HepG2 (cell line): Measurements from ENCODE around the gene MIF4GD. TPM values are rescaled to one million over a fixed set of nuclear protein-coding genes. Genes with fewer than 3 reads are reported as not detected.

Experiments
- CHCHD3 ChIP-seq: sonication (generic); formaldehyde crosslinking; IDR thresholded peaks from 2 replicates; pipeline ENCODE4 v1.8.0; 2022; ENCODE audit warnings: mild to moderate bottlenecking, missing genetic modification reagents, moderate library complexity
- CHD2 ChIP-seq: IDR thresholded peaks from 2 replicates; pipeline ENCODE4 v1.6.1; 2011; ENCODE audit warnings: low read depth, low read length, improper control_type of control experiment
- FIP1L1 ChIP-seq: fragments of 200-400 bp; formaldehyde crosslinking; IDR thresholded peaks from 2 replicates; pipeline ENCODE4 v1.6.1; 2018; ENCODE audit warnings: low read depth, mild to moderate bottlenecking, low read length, moderate library complexity, borderline replicate concordance; ENCODE audit not compliant: insufficient read depth
- FOXA3 ChIP-seq: IDR thresholded peaks from 2 replicates; pipeline ENCODE4 v1.6.1; 2016; ENCODE audit warnings: missing genetic modification reagents, missing compliant biosample characterization
- FUBP1 ChIP-seq: sonication (generic); formaldehyde crosslinking; IDR thresholded peaks from 2 replicates; pipeline ENCODE4 v1.5.1; 2020; ENCODE audit warnings: missing genetic modification reagents, mild to moderate bottlenecking, borderline replicate concordance
- GABPA ChIP-seq, 2 experiments: IDR thresholded peaks; 2 replicates each; pipeline ENCODE4 v1.6.1; 2011 to 2016; ENCODE audit warnings: low read depth in 2 of 2, low read length in 1 of 2, missing biosample characterization in 1 of 2, missing genetic modification characterization in 1 of 2
- JUND ChIP-seq: sonication (generic); formaldehyde crosslinking; IDR thresholded peaks from 2 replicates; pipeline ENCODE4 v1.8.0; 2022; ENCODE audit warnings: mild to moderate bottlenecking, missing genetic modification reagents
- KLF16 ChIP-seq, 2 experiments: sonication (generic) in 1 of 2; formaldehyde crosslinking in 1 of 2; IDR thresholded peaks; 2 replicates each; pipeline versions ENCODE4 v1.6.1 to v1.8.0; 2016 to 2023; ENCODE audit warnings: missing genetic modification reagents in 2 of 2, missing compliant biosample characterization in 1 of 2
- NFATC3 ChIP-seq: sonication (generic); formaldehyde crosslinking; IDR thresholded peaks from 2 replicates; pipeline ENCODE4 v1.5.1; 2020; ENCODE audit warnings: mild to moderate bottlenecking, missing genetic modification reagents
- NR2F2 ChIP-seq: IDR thresholded peaks from 2 replicates; pipeline ENCODE4 v1.6.1; 2012; ENCODE audit warnings: low read depth, inconsistent platforms, borderline replicate concordance
- SKI ChIP-seq: fragments of 450-650 bp; IDR thresholded peaks from one replicate; pipeline ENCODE4 v1.6.1; 2018; ENCODE audit warnings: mild to moderate bottlenecking; ENCODE audit not compliant: partially characterized antibody
- SMAD3 ChIP-seq: sonication (generic); formaldehyde crosslinking; IDR thresholded peaks from 2 replicates; pipeline ENCODE4 v1.4.0; 2020; ENCODE audit warnings: missing genetic modification reagents
- SOX6 ChIP-seq, 2 experiments: fragments of 450-650 bp in 1 of 2; sonication (generic) in 1 of 2; formaldehyde crosslinking in 1 of 2; IDR thresholded peaks; 2 replicates each; pipeline versions ENCODE4 v1.4.0 to v1.6.1; 2017 to 2020; ENCODE audit warnings: antibody characterized with exemption in 1 of 2, mild to moderate bottlenecking in 1 of 2, missing genetic modification reagents in 1 of 2
- TOE1 ChIP-seq: sonication (generic); formaldehyde crosslinking; IDR thresholded peaks from 2 replicates; pipeline ENCODE4 v1.4.0; 2020; ENCODE audit warnings: mild to moderate bottlenecking, missing genetic modification reagents
- U2AF1 ChIP-seq: fragments of 200-400 bp; formaldehyde crosslinking; optimal IDR thresholded peaks from 2 replicates; pipeline ENCODE3; 2017; ENCODE audit warnings: mild to moderate bottlenecking, low read depth, low read length
- XBP1 ChIP-seq: sonication (generic); formaldehyde crosslinking; IDR thresholded peaks from 2 replicates; pipeline ENCODE4 v1.5.0; 2020; ENCODE audit warnings: missing genetic modification reagents
- ZFP36L2 ChIP-seq: sonication (generic); formaldehyde crosslinking; IDR thresholded peaks from 2 replicates; pipeline ENCODE4 v1.4.0; 2020; ENCODE audit warnings: missing genetic modification reagents
- ZKSCAN1 ChIP-seq: fragments of 150-350 bp; IDR thresholded peaks from 2 replicates; pipeline ENCODE4 v1.6.1; 2014; ENCODE audit warnings: low read length
- ZMYM2 ChIP-seq: sonication (generic); formaldehyde crosslinking; IDR thresholded peaks from 2 replicates; pipeline ENCODE4 v1.8.0; 2022; ENCODE audit warnings: mild to moderate bottlenecking, missing genetic modification reagents
- ZNF335 ChIP-seq: sonication (generic); formaldehyde crosslinking; IDR thresholded peaks from 2 replicates; pipeline ENCODE4 v1.4.0; 2020; ENCODE audit warnings: missing genetic modification reagents
- ZNF430 ChIP-seq: sonication (generic); formaldehyde crosslinking; IDR thresholded peaks from 2 replicates; pipeline ENCODE4 v1.9.0; 2021; ENCODE audit warnings: mild to moderate bottlenecking, missing genetic modification reagents
- ZNF44 ChIP-seq: sonication (generic); formaldehyde crosslinking; IDR thresholded peaks from 2 replicates; pipeline ENCODE4 v1.5.1; 2020; ENCODE audit warnings: mild to moderate bottlenecking, missing genetic modification reagents
- ZNF747 ChIP-seq: sonication (generic); formaldehyde crosslinking; IDR thresholded peaks from 2 replicates; pipeline ENCODE4 v1.8.1; 2023; ENCODE audit warnings: missing genetic modification reagents, mild to moderate bottlenecking, borderline replicate concordance
- ZNF782 ChIP-seq: sonication (generic); formaldehyde crosslinking; IDR thresholded peaks from 2 replicates; pipeline ENCODE4 v1.4.0; 2020; ENCODE audit warnings: missing genetic modification reagents, mild to moderate bottlenecking, borderline replicate concordance
- ZNF841 ChIP-seq: sonication (generic); formaldehyde crosslinking; IDR thresholded peaks from 2 replicates; pipeline ENCODE4 v1.8.1; 2023; ENCODE audit warnings: missing genetic modification reagents, borderline replicate concordance
- polyA plus RNA-seq, 8 experiments: library from polyadenylated mRNA; depleted of rRNA in 3 of 8; stranded (reverse) in 7 of 8; unstranded in 1 of 8; fragments of >200 nt; fragmentation: Illumina TruSeq in 4 of 8; extraction: Trizol in 4 of 8; gene quantifications; 2 replicates each; pipeline versions ENCODE4 v1.2.1 to v1.2.3, GENCODE V29; 2011 to 2016; ENCODE audit warnings: low read depth in 4 of 8, missing spikeins in 1 of 8, mixed read lengths in 1 of 8; ENCODE audit not compliant: insufficient read depth in 1 of 8
- total RNA-seq, 5 experiments: library from RNA; depleted of rRNA; stranded (reverse); fragments of >200 nt; fragmentation: Illumina TruSeq; extraction: Trizol; gene quantifications; 2 replicates each; pipeline ENCODE4 v1.2.3, GENCODE V29; 2016; ENCODE audit warnings: low read depth in 1 of 5
- TF ChIP-seq, protein P1 (sequence below): sonication (generic); formaldehyde crosslinking; conservative IDR thresholded peaks from 2 replicates; pipeline ENCODE4 v1.4.0; 2020; ENCODE audit warnings: missing genetic modification reagents

MIF4GD gene
- total and polyA plus RNA-seq, 2 of the 13 experiments (the other 11 are each of a cell fraction or from before 2014, with no cell fraction given): 14.0 to 28.0 TPM

GRCh38 chr17:75308732-75309629 is 38.0 kb upstream of the MIF4GD start (continued):
- TF ChIP-seq ZKSCAN1 (no peak), ZNF841 (CRISPR knock-in tag) (no peak), CHCHD3 (CRISPR knock-in tag) (no peak), CHD2 (no peak), U2AF1 (peak; percentile 92), TOE1 (CRISPR knock-in tag) (0 out of 2 replicates have a peak, but pooled peaks have one; percentile 62), NR2F2 (no peak; the same call in 1 of the 2 replicates), SMAD3 (CRISPR knock-in tag) (0 out of 2 replicates have a peak, but pooled peaks have one; percentile 34), GABPA (IDR thresholded peaks at IDR 0.05; ENCODE audit: low read depth, low read length) (no peak), GABPA (CRISPR knock-in tag; IDR thresholded peaks at IDR 0.05; ENCODE audit: low read depth) (no peak; the same call in 1 of the 2 replicates), ZNF430 (peak; percentile 90; the same call in 1 of the 2 replicates), ZNF335 (peak; percentile 86), ZNF44 (CRISPR knock-in tag) (no peak), FUBP1 (CRISPR knock-in tag) (peak; percentile 81; the same call in 1 of the 2 replicates), ZMYM2 (no peak; the same call in none of the 2 replicates), JUND (CRISPR knock-in tag) (no peak), NFATC3 (CRISPR knock-in tag) (0 out of 2 replicates have a peak, but pooled peaks have one; percentile 16), ZNF782 (CRISPR knock-in tag) (0 out of 2 replicates have a peak, but pooled peaks have one; percentile 72), KLF16 (CRISPR knock-in tag; IDR thresholded peaks at IDR 0.05) (peak in 1 of 2 experiments; percentile 83; a peak in 2 of 4 replicates), SKI (no peak), FIP1L1 (peak; percentile 84; the same call in 1 of the 2 replicates), XBP1 (CRISPR knock-in tag) (no peak), FOXA3 (CRISPR knock-in tag) (peak; percentile 73), ZFP36L2 (CRISPR knock-in tag) (no peak), SOX6 (IDR thresholded peaks at IDR 0.05) (no peak), SOX6 (CRISPR knock-in tag; IDR thresholded peaks at IDR 0.05) (peak; percentile 85), ZNF747 (peak; percentile 90; the same call in 1 of the 2 replicates)
- TF ChIP-seq, protein P1, sequence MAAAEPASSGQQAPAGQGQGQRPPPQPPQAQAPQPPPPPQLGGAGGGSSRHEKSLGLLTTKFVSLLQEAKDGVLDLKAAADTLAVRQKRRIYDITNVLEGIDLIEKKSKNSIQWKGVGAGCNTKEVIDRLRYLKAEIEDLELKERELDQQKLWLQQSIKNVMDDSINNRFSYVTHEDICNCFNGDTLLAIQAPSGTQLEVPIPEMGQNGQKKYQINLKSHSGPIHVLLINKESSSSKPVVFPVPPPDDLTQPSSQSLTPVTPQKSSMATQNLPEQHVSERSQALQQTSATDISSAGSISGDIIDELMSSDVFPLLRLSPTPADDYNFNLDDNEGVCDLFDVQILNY (CRISPR knock-in tag): no peak
